Measurements from ENCODE around the gene MAP2K5.

DNA sequence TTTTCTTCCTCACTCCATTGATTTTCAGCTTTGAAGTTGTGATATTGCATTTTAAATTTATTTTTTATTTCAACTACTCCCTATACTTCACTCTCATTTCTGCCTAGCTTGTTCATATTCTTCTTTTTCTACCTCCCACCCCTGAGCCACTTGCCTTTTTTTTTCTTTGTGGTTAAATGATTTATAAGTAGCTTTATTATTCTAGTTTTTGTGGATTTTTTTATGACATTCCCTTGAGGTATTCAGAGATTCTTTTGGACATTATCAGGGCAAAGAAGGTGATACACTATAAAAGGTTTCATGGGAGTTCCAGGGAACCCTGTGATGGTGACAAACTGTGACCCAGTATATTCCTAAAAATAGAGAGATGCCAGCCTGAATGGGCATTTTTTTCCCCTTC, 18.3 kb upstream of the MAP2K5 start:
- TF ChIP-seq ZFP3 (CRISPR knock-in tag; IDR thresholded peaks at IDR 0.05) (no peak), PPARA (CRISPR knock-in tag; IDR thresholded peaks at IDR 0.05; ENCODE audit: borderline replicate concordance) (no peak), TOX (CRISPR knock-in tag; IDR thresholded peaks at IDR 0.05; ENCODE audit: borderline replicate concordance) (no peak), ARNTL (CRISPR knock-in tag; IDR thresholded peaks at IDR 0.05; ENCODE audit: borderline replicate concordance, low read depth) (no peak), GLIS3 (CRISPR knock-in tag; IDR thresholded peaks at IDR 0.05) (no peak), RARB (CRISPR knock-in tag; IDR thresholded peaks at IDR 0.05) (no peak), ESRRG (CRISPR knock-in tag; IDR thresholded peaks at IDR 0.05) (no peak)
- TF ChIP-seq, protein P1, sequence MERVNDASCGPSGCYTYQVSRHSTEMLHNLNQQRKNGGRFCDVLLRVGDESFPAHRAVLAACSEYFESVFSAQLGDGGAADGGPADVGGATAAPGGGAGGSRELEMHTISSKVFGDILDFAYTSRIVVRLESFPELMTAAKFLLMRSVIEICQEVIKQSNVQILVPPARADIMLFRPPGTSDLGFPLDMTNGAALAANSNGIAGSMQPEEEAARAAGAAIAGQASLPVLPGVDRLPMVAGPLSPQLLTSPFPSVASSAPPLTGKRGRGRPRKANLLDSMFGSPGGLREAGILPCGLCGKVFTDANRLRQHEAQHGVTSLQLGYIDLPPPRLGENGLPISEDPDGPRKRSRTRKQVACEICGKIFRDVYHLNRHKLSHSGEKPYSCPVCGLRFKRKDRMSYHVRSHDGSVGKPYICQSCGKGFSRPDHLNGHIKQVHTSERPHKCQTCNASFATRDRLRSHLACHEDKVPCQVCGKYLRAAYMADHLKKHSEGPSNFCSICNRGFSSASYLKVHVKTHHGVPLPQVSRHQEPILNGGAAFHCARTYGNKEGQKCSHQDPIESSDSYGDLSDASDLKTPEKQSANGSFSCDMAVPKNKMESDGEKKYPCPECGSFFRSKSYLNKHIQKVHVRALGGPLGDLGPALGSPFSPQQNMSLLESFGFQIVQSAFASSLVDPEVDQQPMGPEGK (CRISPR knock-in tag; IDR thresholded peaks at IDR 0.05; ENCODE audit: borderline replicate concordance): no peak
- TF ChIP-seq, protein P2, sequence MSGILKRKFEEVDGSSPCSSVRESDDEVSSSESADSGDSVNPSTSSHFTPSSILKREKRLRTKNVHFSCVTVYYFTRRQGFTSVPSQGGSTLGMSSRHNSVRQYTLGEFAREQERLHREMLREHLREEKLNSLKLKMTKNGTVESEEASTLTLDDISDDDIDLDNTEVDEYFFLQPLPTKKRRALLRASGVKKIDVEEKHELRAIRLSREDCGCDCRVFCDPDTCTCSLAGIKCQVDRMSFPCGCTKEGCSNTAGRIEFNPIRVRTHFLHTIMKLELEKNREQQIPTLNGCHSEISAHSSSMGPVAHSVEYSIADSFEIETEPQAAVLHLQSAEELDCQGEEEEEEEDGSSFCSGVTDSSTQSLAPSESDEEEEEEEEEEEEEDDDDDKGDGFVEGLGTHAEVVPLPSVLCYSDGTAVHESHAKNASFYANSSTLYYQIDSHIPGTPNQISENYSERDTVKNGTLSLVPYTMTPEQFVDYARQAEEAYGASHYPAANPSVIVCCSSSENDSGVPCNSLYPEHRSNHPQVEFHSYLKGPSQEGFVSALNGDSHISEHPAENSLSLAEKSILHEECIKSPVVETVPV (CRISPR knock-in tag; IDR thresholded peaks at IDR 0.05): no peak
